ENCODE data around the gene ALDH9A1.
"Not testable (repeated sequence)": the region's sequence is repeated elsewhere in the genome, so short reads cannot be mapped to it uniquely, and the experiment has no call there.

ALDH9A1 gene

GRCh38 chr1:165688046-165688445 is 10.3 kb downstream of the ALDH9A1 start:
- ChIA-PET CTCF (no interaction called here), POLR2A (no interaction called here)
- TF ChIP-seq FOXM1 (IDR thresholded peaks at IDR 0.05; ENCODE audit: borderline replicate concordance) (no peak), SP1 (IDR thresholded peaks at IDR 0.05) (no peak), CTBP1 (IDR thresholded peaks at IDR 0.05; ENCODE audit: borderline replicate concordance) (no peak), NFRKB (IDR thresholded peaks at IDR 0.05) (no peak), FOXA1 (IDR thresholded peaks at IDR 0.05) (no peak), SUZ12 (IDR thresholded peaks at IDR 0.05) (no peak), FOXK2 (IDR thresholded peaks at IDR 0.05) (no peak), LEF1 (IDR thresholded peaks at IDR 0.05; ENCODE audit: borderline replicate concordance) (no peak), ARNT (IDR thresholded peaks at IDR 0.05) (no peak)
- no peak for DNase-seq (ENCODE audit: extremely low spot score)

GRCh38 chr1:165686971-165687433 is 11.4 kb downstream of the ALDH9A1 start:
- ChIA-PET CTCF (no interaction called here), POLR2A (no interaction called here)
- DNase-seq (ENCODE audit: extremely low spot score), result no peak
- TF ChIP-seq ELF4 (IDR thresholded peaks at IDR 0.05), result no peak
- TF ChIP-seq FOXA1 (IDR thresholded peaks at IDR 0.05), result no peak
- TF ChIP-seq CTBP1 (IDR thresholded peaks at IDR 0.05; ENCODE audit: borderline replicate concordance), result no peak
- TF ChIP-seq FOXK2 (IDR thresholded peaks at IDR 0.05), result no peak
- no peak for TF ChIP-seq ARNT (IDR thresholded peaks at IDR 0.05)
- TF ChIP-seq TARDBP (IDR thresholded peaks at IDR 0.05), result no peak
- TF ChIP-seq SUZ12 (IDR thresholded peaks at IDR 0.05), result no peak
- no peak for TF ChIP-seq LEF1 (IDR thresholded peaks at IDR 0.05; ENCODE audit: borderline replicate concordance)
- no peak for TF ChIP-seq ZNF384 (IDR thresholded peaks at IDR 0.05)
- TF ChIP-seq NFRKB (IDR thresholded peaks at IDR 0.05), result no peak
- no peak for TF ChIP-seq HDGF (IDR thresholded peaks at IDR 0.05; ENCODE audit: borderline replicate concordance)
- no peak for TF ChIP-seq PKNOX1 (IDR thresholded peaks at IDR 0.05)
- TF ChIP-seq L3MBTL2 (conservative IDR thresholded peaks at IDR 0.05), result no peak
- TF ChIP-seq SP1 (IDR thresholded peaks at IDR 0.05), result no peak
- no peak for TF ChIP-seq FOXM1 (IDR thresholded peaks at IDR 0.05; ENCODE audit: borderline replicate concordance)
- no peak for TF ChIP-seq BHLHE40 (IDR thresholded peaks at IDR 0.05; ENCODE audit: borderline replicate concordance)

- DNase-seq (ENCODE audit: extremely low spot score), result no peak
- no peak for TF ChIP-seq NFRKB (IDR thresholded peaks at IDR 0.05)
- no peak for TF ChIP-seq FOXA1 (IDR thresholded peaks at IDR 0.05)
- TF ChIP-seq ZNF384 (IDR thresholded peaks at IDR 0.05), result no peak
- no peak for TF ChIP-seq LEF1 (IDR thresholded peaks at IDR 0.05; ENCODE audit: borderline replicate concordance)
- no peak for TF ChIP-seq FOXM1 (IDR thresholded peaks at IDR 0.05; ENCODE audit: borderline replicate concordance)
- no peak for TF ChIP-seq HDGF (IDR thresholded peaks at IDR 0.05; ENCODE audit: borderline replicate concordance)
- TF ChIP-seq SUZ12 (IDR thresholded peaks at IDR 0.05), result no peak
- TF ChIP-seq CTBP1 (IDR thresholded peaks at IDR 0.05; ENCODE audit: borderline replicate concordance), result no peak
- ChIA-PET POLR2A (no interaction called here), CTCF (interaction anchor here (1.2 kb wide), 1 partner anchor 11 kb away, joined by 4 read pairs; the partner anchor contains the start of gene ALDH9A1)
Measured at GRCh38 chr1:165686121-165686970, 12.0 kb downstream of the ALDH9A1 start.

GRCh38 chr1:165683848-165684485 is 14.4 kb downstream of the ALDH9A1 start:
- TF ChIP-seq LEF1 (IDR thresholded peaks at IDR 0.05; ENCODE audit: borderline replicate concordance), result no peak
- POLR2A ChIA-PET, result no interaction called here
- DNase-seq (ENCODE audit: extremely low spot score), result no peak
- CTCF ChIA-PET, result no interaction called here

GRCh38 chr1:165680773-165681172 is 17.6 kb downstream of the ALDH9A1 start:
- POLR2A ChIA-PET; DNase-seq (ENCODE audit: extremely low spot score): not testable (repeated sequence)
- CTCF ChIA-PET, result interaction anchor here (0.9 kb wide), 1 partner anchor 235 kb away, joined by 3 read pairs; no protein-coding TSS in a partner anchor

GRCh38 chr1:165680303-165680702 is 18.1 kb downstream of the ALDH9A1 start:
- ChIA-PET POLR2A (no interaction called here), CTCF (no interaction called here)
- TF ChIP-seq SP1 (IDR thresholded peaks at IDR 0.05), result no peak
- TF ChIP-seq ARNT (IDR thresholded peaks at IDR 0.05), result no peak
- no peak for TF ChIP-seq ELF4 (IDR thresholded peaks at IDR 0.05)
- no peak for TF ChIP-seq HDGF (IDR thresholded peaks at IDR 0.05; ENCODE audit: borderline replicate concordance)
- no peak for TF ChIP-seq TARDBP (IDR thresholded peaks at IDR 0.05)
- no peak for TF ChIP-seq FOXA1 (IDR thresholded peaks at IDR 0.05)
- TF ChIP-seq NFRKB (IDR thresholded peaks at IDR 0.05), result no peak
- no peak for TF ChIP-seq BHLHE40 (IDR thresholded peaks at IDR 0.05; ENCODE audit: borderline replicate concordance)
- TF ChIP-seq SUZ12 (IDR thresholded peaks at IDR 0.05), result no peak
- no peak for TF ChIP-seq FOXK2 (IDR thresholded peaks at IDR 0.05)
- no peak for TF ChIP-seq L3MBTL2 (conservative IDR thresholded peaks at IDR 0.05)
- TF ChIP-seq FOXM1 (IDR thresholded peaks at IDR 0.05; ENCODE audit: borderline replicate concordance), result no peak
- no peak for DNase-seq (ENCODE audit: extremely low spot score)

- POLR2A ChIA-PET, result no interaction called here
- no peak for DNase-seq (ENCODE audit: extremely low spot score)
- CTCF ChIA-PET, result interaction anchor here (0.6 kb wide), 1 partner anchor 192 kb away, joined by 4 read pairs; no protein-coding TSS in a partner anchor
- TF ChIP-seq SUZ12 (IDR thresholded peaks at IDR 0.05) (no peak), SP1 (IDR thresholded peaks at IDR 0.05) (no peak), FOXA1 (IDR thresholded peaks at IDR 0.05) (no peak), ARNT (IDR thresholded peaks at IDR 0.05) (no peak), FOXK2 (IDR thresholded peaks at IDR 0.05) (no peak), TARDBP (IDR thresholded peaks at IDR 0.05) (no peak), CTBP1 (IDR thresholded peaks at IDR 0.05; ENCODE audit: borderline replicate concordance) (no peak), FOXM1 (IDR thresholded peaks at IDR 0.05; ENCODE audit: borderline replicate concordance) (no peak), BHLHE40 (IDR thresholded peaks at IDR 0.05; ENCODE audit: borderline replicate concordance) (no peak), LEF1 (IDR thresholded peaks at IDR 0.05; ENCODE audit: borderline replicate concordance) (no peak), PKNOX1 (IDR thresholded peaks at IDR 0.05) (no peak)
Measured at GRCh38 chr1:165679282-165680036, 18.9 kb downstream of the ALDH9A1 start.

Data from HEK293T (cell line).